Naive B cell (primary cell): Measurements from ENCODE around the gene CD244. TPM values are rescaled to one million over a fixed set of nuclear protein-coding genes. Genes with fewer than 3 reads are reported as not detected.
A peak's percentile ranks its signal among the peaks of the same experiment; 100 is the strongest.
"Not testable (repeated sequence)": the region's sequence is repeated elsewhere in the genome, so short reads cannot be mapped to it uniquely, and the experiment has no call there.

ENCODE experiments used
- ATAC-seq, 2 donors: fragments of 150-1000 bp; cut with Tn5 transposase; 2 replicates each; pipeline ENCODE4 v1.10.0; 2021; ENCODE audit warnings: low read depth in 2 of 2, mild to moderate bottlenecking in 2 of 2, moderate library complexity in 2 of 2
- DNase-seq: peaks from one replicate; pipeline ENCODE4 v3.0.0; 2022
- H3K27ac Mint-ChIP-seq, 6 donors: one replicate each; pipeline ENCODE4 v1.8.0; 2020 to 2022; ENCODE audit warnings: mild to moderate bottlenecking in 6 of 6, mixed read lengths in 6 of 6, moderate library complexity in 5 of 6, inconsistent platforms in 2 of 6
- H3K27me3 Mint-ChIP-seq, 3 donors: one replicate each; pipeline ENCODE4 v1.8.0; 2021 to 2022; ENCODE audit warnings: mixed read lengths in 3 of 3, mild to moderate bottlenecking in 1 of 3
- H3K36me3 Mint-ChIP-seq, 2 donors: one replicate each; pipeline ENCODE4 v1.8.0; 2020 to 2022; ENCODE audit warnings: mixed read lengths in 2 of 2, inconsistent platforms in 1 of 2, mild to moderate bottlenecking in 1 of 2
- H3K4me1 Mint-ChIP-seq, 3 donors: one replicate each; pipeline ENCODE4 v1.8.0; 2020 to 2022; ENCODE audit warnings: mixed read lengths in 3 of 3, inconsistent platforms in 1 of 3, mild to moderate bottlenecking in 1 of 3, moderate library complexity in 1 of 3
- H3K4me3 Mint-ChIP-seq, 8 donors: one replicate each; pipeline ENCODE4 v1.8.0; 2020 to 2022; ENCODE audit warnings: mild to moderate bottlenecking in 8 of 8, mixed read lengths in 8 of 8, moderate library complexity in 8 of 8, inconsistent platforms in 2 of 8
- H3K9me3 Mint-ChIP-seq, 7 donors: one replicate each; pipeline ENCODE4 v1.8.0; 2020 to 2022; ENCODE audit warnings: mixed read lengths in 7 of 7, mild to moderate bottlenecking in 5 of 7, inconsistent platforms in 2 of 7, moderate library complexity in 1 of 7
- polyA plus RNA-seq, 6 donors: library from polyadenylated mRNA; unstranded; fragments of 300-500 nt; fragmentation: Illumina TruSeq; gene quantifications; one replicate each; pipeline ENCODE4 v1.2.3, GENCODE V29; 2021; ENCODE audit warnings: low read depth in 6 of 6

Gene CD244
- polyA plus RNA-seq, 6 donors from 2014 or later, result 0.32 to 0.97 (median 0.71) TPM; not detected in 1

- H3K4me1 Mint-ChIP-seq, result peaks cover 19 to 22% (median 20%) of the 10 kb centered on the region in 3 donors
- not testable (repeated sequence) for DNase-seq, ATAC-seq, H3K36me3 Mint-ChIP-seq, H3K4me3 Mint-ChIP-seq, H3K9me3 Mint-ChIP-seq, H3K27me3 Mint-ChIP-seq
- H3K27ac Mint-ChIP-seq, result peak overlapping the region in 1 of 6 donors; percentile 2
Observed at GRCh38 chr1:160867651-160868050, 5.0 kb upstream of the CD244 start.

- H3K27ac Mint-ChIP-seq, result no peak overlapping the region
- ATAC-seq (no peak), DNase-seq (no peak)
- no peak overlapping the region for H3K4me3 Mint-ChIP-seq
- no peaks in the 10 kb centered on the region for H3K27me3 Mint-ChIP-seq
- H3K4me1 Mint-ChIP-seq, result peaks cover 24 to 30% (median 29%) of the 10 kb centered on the region in 3 donors
- H3K9me3 Mint-ChIP-seq, result peaks cover 0 to 3% (median 0%) of the 10 kb centered on the region in 7 donors
- no peaks in the 10 kb centered on the region for H3K36me3 Mint-ChIP-seq
Observed at GRCh38 chr1:160866695-160867260, 4.1 kb upstream of the CD244 start.

GRCh38 chr1:160866001-160866694 is 3.5 kb upstream of the CD244 start:
- H3K4me1 Mint-ChIP-seq, result peaks cover 24 to 34% (median 29%) of the 10 kb centered on the region in 3 donors
- H3K4me3 Mint-ChIP-seq, result no peak overlapping the region
- no peak for DNase-seq
- H3K9me3 Mint-ChIP-seq, result peaks cover 0 to 3% (median 0%) of the 10 kb centered on the region in 7 donors
- no peaks in the 10 kb centered on the region for H3K27me3 Mint-ChIP-seq
- peak overlapping the region in 1 of 6 donors; percentile 51 for H3K27ac Mint-ChIP-seq
- no peaks in the 10 kb centered on the region for H3K36me3 Mint-ChIP-seq
- ATAC-seq, result no peak

- H3K27ac Mint-ChIP-seq, result no peak overlapping the region
- no peak for DNase-seq
- ATAC-seq, result no peak
- H3K4me1 Mint-ChIP-seq, result peaks cover 24 to 37% (median 29%) of the 10 kb centered on the region in 3 donors
- peaks cover 0 to 3% (median 0%) of the 10 kb centered on the region in 7 donors for H3K9me3 Mint-ChIP-seq
- no peaks in the 10 kb centered on the region for H3K36me3 Mint-ChIP-seq
- H3K27me3 Mint-ChIP-seq, result no peaks in the 10 kb centered on the region
- H3K4me3 Mint-ChIP-seq, result no peak overlapping the region
Observed at GRCh38 chr1:160865337-160865736, 2.6 kb upstream of the CD244 start.

- Mint-ChIP-seq H3K27ac (peak overlapping the region in 3 of 6 donors; percentile 45 to 92 (median 54)), H3K4me1 (peaks cover 24 to 37% (median 29%) of the 10 kb centered on the region in 3 donors), H3K9me3 (peaks cover 0 to 3% (median 0%) of the 10 kb centered on the region in 7 donors), H3K27me3 (peaks cover 0 to 1% (median 0%) of the 10 kb centered on the region in 3 donors), H3K4me3 (peak overlapping the region in 1 of 8 donors; percentile 29), H3K36me3 (no peaks in the 10 kb centered on the region)
- DNase-seq (no peak), ATAC-seq (no peak)
Observed at GRCh38 chr1:160864173-160864572, 1.5 kb upstream of the CD244 start.

GRCh38 chr1:160863774-160864131 is 1.1 kb upstream of the CD244 start:
- Mint-ChIP-seq H3K27ac (peak overlapping the region in 4 of 6 donors; percentile 44 to 94 (median 73)), H3K9me3 (peaks cover 0 to 3% (median 0%) of the 10 kb centered on the region in 7 donors), H3K27me3 (peaks cover 0 to 6% (median 4%) of the 10 kb centered on the region in 3 donors), H3K36me3 (no peaks in the 10 kb centered on the region), H3K4me3 (peak overlapping the region in 4 of 8 donors; percentile 25 to 76 (median 46)), H3K4me1 (peaks cover 24 to 37% (median 29%) of the 10 kb centered on the region in 3 donors)
- DNase-seq (no peak), ATAC-seq (peak in 1 of 2 donors; percentile 31)

- Mint-ChIP-seq H3K9me3 (peaks cover 0 to 3% (median 0%) of the 10 kb centered on the region in 7 donors), H3K36me3 (no peaks in the 10 kb centered on the region), H3K27ac (peak overlapping the region in 4 of 6 donors; percentile 54 to 94 (median 78)), H3K27me3 (peaks cover 3 to 9% (median 6%) of the 10 kb centered on the region in 3 donors), H3K4me3 (peak overlapping the region in 4 of 8 donors; percentile 0 to 63 (median 29)), H3K4me1 (peaks cover 24 to 35% (median 28%) of the 10 kb centered on the region in 3 donors)
- no peak for ATAC-seq
- no peak for DNase-seq
Observed at GRCh38 chr1:160863061-160863773, 530 bp upstream of the CD244 start.

GRCh38 chr1:160860840-160861505 is 1.7 kb downstream of the CD244 start:
- peak overlapping the region in 1 of 8 donors; percentile 64 for H3K4me3 Mint-ChIP-seq
- peaks cover 19 to 28% (median 23%) of the 10 kb centered on the region in 3 donors for H3K4me1 Mint-ChIP-seq
- peaks cover 3 to 9% (median 6%) of the 10 kb centered on the region in 3 donors for H3K27me3 Mint-ChIP-seq
- no peak for ATAC-seq
- no peaks in the 10 kb centered on the region for H3K9me3 Mint-ChIP-seq
- no peaks in the 10 kb centered on the region for H3K36me3 Mint-ChIP-seq
- DNase-seq, result no peak
- no peak overlapping the region for H3K27ac Mint-ChIP-seq

- ATAC-seq (no peak), DNase-seq (no peak)
- Mint-ChIP-seq H3K4me3 (no peak overlapping the region), H3K36me3 (no peaks in the 10 kb centered on the region), H3K27me3 (peaks cover 3 to 9% (median 6%) of the 10 kb centered on the region in 3 donors), H3K4me1 (peaks cover 17 to 28% (median 23%) of the 10 kb centered on the region in 3 donors), H3K9me3 (no peaks in the 10 kb centered on the region), H3K27ac (no peak overlapping the region)
Observed at GRCh38 chr1:160859166-160859565, 3.5 kb downstream of the CD244 start.

- H3K9me3 Mint-ChIP-seq, result no peaks in the 10 kb centered on the region
- DNase-seq (no peak), ATAC-seq (no peak)
- H3K36me3 Mint-ChIP-seq, result no peaks in the 10 kb centered on the region
- no peak overlapping the region for H3K4me3 Mint-ChIP-seq
- peaks cover 3 to 9% (median 6%) of the 10 kb centered on the region in 3 donors for H3K27me3 Mint-ChIP-seq
- no peak overlapping the region for H3K27ac Mint-ChIP-seq
- peaks cover 10 to 22% (median 17%) of the 10 kb centered on the region in 3 donors for H3K4me1 Mint-ChIP-seq
Observed at GRCh38 chr1:160858507-160858906, 4.2 kb downstream of the CD244 start.

GRCh38 chr1:160858097-160858496 is 4.6 kb downstream of the CD244 start:
- Mint-ChIP-seq H3K27me3 (peaks cover 3 to 9% (median 6%) of the 10 kb centered on the region in 3 donors), H3K27ac (no peak overlapping the region), H3K9me3 (no peaks in the 10 kb centered on the region), H3K4me1 (peaks cover 8 to 19% (median 13%) of the 10 kb centered on the region in 3 donors), H3K4me3 (no peak overlapping the region), H3K36me3 (no peaks in the 10 kb centered on the region)
- ATAC-seq (no peak), DNase-seq (no peak)

GRCh38 chr1:160855181-160855981 is 7.3 kb downstream of the CD244 start:
- H3K9me3 Mint-ChIP-seq, result no peaks in the 10 kb centered on the region
- peaks cover 3 to 9% (median 6%) of the 10 kb centered on the region in 3 donors for H3K27me3 Mint-ChIP-seq
- H3K4me3 Mint-ChIP-seq, result no peak overlapping the region
- DNase-seq (no peak), ATAC-seq (no peak)
- H3K27ac Mint-ChIP-seq, result no peak overlapping the region
- no peaks in the 10 kb centered on the region for H3K36me3 Mint-ChIP-seq
- H3K4me1 Mint-ChIP-seq, result no peaks in the 10 kb centered on the region
